GM21360 (cell line): Measurements from ENCODE around the gene IFT52.
"Not testable (repeated sequence)": the region's sequence is repeated elsewhere in the genome, so short reads cannot be mapped to it uniquely, and the experiment has no call there.

Experiments used
- ATAC-seq: cut with Tn5 transposase; IDR thresholded peaks from one replicate; pipeline ENCODE4 v1.9.1; 2021; ENCODE audit warnings: mild to moderate bottlenecking, moderate library complexity; ENCODE audit not compliant: unreplicated experiment

Gene IFT52

DNA sequence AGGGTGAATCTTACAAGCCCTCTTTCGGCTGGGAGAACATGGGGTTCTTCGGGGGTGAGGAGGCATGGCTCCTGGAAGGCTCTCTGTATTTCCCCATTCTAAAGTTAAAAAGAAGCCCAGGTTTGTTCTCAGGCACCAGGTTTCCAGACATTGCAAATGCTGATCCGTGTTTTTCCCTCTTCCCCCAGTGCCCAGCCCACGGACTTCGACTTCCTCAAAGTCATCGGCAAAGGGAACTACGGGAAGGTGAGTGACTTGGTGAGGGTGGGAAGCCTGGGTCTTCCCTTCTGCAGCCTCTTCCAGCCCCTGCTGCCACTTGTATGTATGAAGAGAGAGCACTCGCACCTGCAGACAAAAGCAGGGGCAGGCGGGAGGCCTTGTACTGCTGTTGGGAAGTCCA lies 23.3 kb upstream of the IFT52 start:
- no peak for ATAC-seq

DNA sequence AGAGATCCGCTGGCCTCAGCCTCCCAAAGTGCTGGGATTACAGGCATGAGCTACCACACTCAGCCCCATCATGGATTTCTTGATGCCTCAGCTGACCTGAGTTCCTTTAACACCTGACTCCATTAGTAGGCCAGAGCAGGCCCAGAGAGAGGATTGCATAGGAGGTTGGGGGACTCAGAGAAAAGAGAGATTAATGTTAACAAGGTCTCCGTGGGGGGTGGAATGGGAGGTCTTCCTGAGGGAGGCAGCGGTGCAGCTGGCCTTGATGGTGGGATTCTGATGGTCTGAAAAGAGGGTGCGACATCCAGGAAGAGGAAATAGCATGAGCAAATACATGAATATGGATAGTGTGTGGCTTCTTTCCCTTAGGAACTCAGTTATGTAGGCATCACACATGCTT lies 22.0 kb upstream of the IFT52 start:
- ATAC-seq = no peak

DNA sequence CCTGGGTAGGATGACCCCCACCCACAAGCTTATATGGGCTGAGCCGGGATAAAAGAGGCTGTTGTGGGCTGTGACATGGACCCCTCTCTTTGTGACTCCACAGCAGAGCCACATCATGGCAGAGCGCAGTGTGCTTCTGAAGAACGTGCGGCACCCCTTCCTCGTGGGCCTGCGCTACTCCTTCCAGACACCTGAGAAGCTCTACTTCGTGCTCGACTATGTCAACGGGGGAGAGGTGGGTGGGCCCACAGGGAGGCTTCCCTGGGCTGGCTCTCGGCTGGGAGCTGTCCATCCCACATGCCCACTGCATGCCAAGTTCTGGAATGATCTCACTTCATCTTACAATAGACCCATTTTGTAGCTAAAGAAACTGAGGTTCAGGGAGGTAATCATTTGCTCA lies 21.5 kb upstream of the IFT52 start:
- ATAC-seq = no peak

DNA sequence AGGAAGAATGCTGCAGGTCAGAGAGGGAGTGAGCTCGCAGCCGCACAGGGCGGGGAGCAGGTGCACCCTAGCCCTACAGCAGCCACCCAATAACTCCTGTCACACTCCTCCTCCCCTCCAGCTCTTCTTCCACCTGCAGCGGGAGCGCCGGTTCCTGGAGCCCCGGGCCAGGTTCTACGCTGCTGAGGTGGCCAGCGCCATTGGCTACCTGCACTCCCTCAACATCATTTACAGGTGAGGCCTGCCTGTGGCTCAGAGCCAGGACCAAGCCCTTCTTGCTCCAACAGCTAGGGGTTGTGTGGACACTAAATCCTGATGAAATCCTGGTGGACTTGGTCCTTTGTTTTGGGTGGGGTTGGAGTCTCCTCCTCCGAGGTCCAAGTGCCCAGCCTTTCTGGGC lies 20.2 kb upstream of the IFT52 start:
- no peak for ATAC-seq

DNA sequence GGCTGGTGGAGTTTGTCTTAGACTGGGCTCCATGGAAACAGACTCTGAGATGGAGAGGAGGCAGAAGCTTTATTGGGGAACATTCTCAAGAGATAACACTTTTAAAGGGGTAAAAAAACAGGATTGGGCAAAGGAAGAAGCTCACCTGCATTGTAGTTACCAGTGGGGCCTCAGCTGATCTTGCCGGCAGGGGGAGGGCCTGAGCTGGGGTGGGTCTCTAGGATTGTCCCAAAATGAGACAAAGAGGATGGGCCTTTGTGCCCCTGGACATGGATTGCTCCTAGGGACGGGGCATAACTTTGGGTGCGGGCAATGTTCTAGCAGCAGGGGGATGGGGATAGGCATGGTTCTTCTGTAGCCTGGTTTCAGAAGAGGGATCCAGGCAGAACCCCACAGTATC lies 19.4 kb upstream of the IFT52 start:
- ATAC-seq = no peak

DNA sequence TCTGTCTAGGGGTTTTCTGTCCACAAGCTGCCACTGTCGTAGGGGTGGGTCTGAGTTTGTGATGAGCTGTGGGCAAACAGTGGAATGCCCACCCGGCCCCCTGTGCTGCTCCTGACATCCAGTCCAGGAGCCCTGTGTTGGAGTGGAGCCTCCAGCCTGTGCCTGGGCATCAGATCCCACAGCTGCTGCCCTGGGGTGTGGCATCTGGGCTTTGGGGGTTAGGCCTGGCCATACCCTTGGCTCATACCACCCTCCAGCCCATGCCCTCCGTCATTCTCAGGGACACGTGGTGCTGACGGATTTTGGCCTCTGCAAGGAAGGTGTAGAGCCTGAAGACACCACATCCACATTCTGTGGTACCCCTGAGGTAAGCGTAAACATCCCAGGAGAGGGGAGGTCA lies 19.0 kb upstream of the IFT52 start:
- no peak for ATAC-seq

DNA sequence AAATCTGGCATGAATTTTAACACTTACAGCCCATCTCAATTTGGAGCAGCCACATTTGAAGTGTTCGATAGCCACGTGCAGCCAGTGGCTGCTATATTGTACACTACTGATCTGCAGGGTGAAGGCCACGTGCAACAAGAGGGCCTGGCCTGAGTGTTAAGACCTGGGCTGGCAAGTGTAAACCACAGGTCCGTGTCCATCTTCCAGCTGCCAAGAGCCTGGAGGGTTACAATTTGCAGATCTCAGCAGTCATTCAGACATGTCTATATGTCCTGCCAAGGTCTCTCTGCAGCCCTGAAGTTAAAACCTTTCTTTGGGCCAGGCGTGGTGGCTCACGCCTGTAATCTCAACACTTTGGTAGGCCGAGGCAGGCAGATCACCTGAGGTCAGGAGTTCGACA lies 17.8 kb upstream of the IFT52 start:
- ATAC-seq = no peak

DNA sequence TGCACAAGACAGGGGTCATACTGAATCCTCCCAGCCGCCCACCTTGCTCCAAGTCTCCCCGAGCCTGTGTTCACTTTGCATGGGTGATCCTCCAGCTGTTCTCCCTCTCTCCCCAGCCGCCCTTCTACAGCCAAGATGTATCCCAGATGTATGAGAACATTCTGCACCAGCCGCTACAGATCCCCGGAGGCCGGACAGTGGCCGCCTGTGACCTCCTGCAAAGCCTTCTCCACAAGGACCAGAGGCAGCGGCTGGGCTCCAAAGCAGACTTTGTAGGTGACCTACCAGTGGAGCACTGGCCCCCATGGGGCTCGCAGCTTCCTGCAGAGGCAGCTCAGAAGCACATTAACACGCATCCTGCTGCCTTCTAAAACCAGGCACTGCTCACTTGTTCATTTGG lies 14.6 kb upstream of the IFT52 start:
- ATAC-seq = no peak

DNA sequence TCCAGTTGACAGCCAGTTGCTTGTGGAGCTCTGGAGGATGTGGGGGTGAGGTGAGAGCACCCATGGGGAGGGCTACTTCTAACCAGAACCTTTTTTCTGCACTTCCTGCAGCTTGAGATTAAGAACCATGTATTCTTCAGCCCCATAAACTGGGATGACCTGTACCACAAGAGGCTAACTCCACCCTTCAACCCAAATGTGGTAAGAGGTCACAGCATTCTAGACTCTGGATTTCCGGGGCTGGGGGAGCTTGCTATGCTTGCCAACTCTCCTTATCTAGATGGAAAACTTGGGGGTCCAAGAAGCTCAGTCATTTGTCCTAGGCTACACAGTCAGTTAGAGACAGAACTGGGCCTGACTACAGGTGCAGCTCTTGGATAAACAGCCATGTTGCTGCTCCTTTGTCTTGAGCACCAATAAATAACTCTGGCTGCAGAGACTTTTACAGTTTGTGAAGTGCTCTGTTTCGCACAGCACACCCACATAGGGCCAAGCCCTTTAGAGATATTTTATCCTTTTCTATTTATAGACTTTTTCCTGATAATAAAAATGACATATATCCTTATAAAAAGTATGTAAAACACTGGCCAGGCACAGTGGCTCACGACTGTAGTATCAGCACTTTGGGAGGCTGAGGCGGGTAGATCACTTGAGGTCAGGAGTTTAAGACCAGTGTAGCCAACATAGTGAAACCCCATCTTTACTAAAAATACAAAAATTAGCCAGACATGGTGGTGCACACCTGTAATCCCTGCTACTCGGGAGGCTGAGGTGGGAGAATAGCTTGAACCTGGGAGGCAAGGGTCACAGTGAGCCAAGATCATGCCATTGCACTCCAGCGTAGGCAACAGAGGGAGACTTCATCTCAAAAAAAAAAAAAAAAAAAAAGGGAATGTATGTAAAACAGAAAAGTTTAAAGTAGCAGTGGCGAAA lies 10.6 kb upstream of the IFT52 start:
- ATAC-seq = no peak

DNA sequence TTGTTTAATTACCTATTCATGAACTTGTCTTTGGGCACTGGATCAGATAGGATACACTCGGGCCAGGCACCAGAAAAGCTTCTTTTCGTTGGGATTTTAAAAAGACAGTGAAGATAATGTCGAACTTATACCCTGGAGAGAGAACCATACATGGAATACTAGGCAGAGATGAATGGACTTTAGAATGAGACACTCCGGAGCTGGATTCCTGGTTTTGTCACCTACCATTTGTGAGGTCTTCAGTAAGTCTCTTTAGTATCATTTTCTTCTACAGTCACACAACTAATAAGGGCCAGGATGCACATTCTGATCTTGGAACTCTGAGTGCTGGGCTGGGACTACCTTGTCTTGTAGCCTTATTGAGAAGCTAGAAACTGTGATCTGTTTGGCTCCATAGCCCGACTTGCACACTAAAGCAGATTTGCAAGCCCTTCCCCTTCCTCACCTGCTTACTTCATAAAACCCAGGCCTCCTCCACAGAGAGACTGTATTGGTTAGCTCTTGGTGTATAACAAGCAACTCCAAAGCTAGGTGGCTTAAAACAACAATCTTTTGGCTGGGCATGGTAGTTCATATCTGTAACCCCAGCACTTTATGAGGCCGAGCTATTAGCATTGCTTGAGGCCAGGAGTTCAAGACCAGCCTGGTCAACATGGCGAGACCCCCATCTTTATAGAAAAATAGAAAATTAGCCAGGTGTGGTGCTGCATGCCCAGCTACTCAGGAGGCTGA lies 7.4 kb upstream of the IFT52 start:
- no peak for ATAC-seq

DNA sequence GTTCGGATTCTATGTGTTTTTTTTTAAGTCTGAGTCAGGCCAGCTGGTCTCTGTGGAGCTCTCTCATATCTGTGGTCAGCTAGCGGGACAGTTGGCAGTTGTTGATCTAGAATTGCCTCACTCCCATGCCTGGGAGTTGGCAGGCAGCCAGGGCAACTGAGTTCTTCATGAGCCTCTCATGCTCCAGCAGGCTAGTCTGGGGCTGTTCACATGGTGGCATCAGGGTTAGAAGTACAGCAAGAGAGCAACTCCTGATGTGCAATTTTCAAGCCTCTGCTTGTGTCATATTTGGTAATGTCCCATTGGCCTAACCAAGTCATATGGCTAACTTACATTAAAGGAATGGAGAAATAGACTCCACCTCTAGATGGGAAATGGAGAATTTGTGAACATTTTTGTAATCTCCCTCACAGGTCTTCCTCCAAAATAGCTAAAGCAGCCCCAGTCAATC lies 6.7 kb upstream of the IFT52 start:
- no peak for ATAC-seq

DNA sequence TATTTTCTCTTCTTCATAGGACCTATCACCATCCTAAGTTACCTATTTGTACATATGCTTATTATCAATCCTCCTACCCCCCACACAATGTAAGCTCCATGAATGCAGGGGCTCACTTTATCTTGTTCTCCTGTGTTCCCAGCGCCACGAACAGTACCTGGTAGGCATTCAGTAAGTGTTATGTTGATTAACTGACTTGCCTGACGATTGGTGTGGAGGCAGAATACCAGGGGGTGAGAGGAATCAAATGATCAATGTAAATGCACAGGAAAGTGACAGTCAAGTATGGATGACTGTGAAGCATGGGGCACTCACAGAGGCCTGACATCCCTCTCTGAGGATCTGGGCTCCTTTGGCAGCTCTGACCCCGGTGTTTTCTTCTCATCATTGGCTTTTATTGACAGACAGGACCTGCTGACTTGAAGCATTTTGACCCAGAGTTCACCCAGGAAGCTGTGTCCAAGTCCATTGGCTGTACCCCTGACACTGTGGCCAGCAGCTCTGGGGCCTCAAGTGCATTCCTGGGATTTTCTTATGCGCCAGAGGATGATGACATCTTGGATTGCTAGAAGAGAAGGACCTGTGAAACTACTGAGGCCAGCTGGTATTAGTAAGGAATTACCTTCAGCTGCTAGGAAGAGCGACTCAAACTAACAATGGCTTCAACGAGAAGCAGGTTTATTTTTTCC lies 6.1 kb upstream of the IFT52 start:
- ATAC-seq = no peak

DNA sequence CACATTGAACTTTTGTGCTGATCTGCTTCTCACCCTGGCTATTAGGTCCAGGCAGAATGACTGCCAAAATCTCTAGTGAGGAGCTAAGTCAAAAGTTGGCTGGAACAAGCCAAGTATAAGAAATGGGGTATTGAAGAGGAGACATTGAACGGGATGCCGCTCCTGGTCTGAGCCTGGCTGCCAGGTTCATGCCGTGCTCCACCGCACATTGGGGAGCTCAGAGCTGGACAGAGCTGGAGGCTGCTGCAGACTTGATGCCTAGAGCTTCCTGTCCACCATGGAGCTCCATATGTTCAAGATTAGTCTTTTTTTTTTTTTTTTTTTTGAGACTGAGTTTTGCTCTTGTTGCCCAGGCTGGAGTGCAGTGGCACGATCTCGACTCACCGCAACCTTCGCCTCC lies 4.1 kb upstream of the IFT52 start:
- ATAC-seq = no peak

DNA sequence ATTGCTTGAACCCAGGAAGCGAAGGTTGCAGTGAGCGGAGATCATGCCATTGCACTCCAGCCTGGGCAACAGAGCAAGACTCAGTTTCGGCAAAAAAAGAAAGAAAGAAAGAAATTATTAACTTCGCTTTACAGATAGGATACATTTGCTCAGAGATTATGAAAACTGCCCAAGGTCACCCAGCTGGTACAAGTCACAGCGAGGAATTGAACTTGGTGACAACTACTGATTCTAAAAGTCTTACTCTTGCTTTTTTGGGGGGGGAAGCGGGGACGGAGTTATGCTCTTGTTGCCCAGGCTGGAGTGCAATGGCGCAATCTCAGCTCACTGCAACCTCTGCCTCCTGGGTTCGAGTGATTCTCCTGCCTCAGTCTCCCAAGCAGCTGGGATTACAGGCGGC lies 2.2 kb upstream of the IFT52 start:
- not testable (repeated sequence) for ATAC-seq

DNA sequence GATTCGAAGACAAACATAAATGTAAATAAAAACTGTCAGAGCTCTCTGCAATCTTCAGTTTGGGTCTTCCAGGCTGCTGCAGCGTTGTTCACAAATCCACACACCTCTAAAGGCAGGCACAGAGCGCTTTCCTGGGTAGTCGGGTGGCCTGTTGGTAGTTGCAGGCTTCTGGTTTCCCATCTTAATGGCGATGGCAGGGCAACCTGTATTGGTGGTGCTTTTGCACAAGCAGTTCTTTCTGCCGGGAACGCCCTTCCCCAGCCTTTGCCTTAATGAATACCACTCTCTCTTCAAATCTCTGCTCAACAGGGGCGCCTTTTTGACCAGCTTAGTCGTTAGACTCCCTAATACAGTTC lies 723 bp upstream of the IFT52 start:
- ATAC-seq = no peak

DNA sequence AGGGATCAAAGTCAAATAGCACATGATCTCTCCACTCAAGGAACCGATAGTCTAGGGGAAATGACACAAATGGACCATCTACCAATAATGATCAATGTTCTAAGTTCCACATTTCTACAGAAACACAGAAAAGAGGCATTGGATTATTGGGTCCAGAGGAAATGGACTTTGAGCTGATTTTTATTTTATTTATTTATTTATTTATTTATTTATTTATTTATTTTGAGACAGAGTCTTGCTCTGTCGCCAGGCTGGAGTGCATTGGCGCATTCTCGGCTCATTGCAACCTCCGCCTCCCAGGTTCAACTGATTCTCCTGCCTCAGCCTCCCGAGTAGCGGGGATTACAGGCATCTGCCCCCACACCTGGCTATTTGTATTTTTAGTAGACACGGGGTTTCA lies 11.2 kb downstream of the IFT52 start:
- ATAC-seq = not testable (repeated sequence)

DNA sequence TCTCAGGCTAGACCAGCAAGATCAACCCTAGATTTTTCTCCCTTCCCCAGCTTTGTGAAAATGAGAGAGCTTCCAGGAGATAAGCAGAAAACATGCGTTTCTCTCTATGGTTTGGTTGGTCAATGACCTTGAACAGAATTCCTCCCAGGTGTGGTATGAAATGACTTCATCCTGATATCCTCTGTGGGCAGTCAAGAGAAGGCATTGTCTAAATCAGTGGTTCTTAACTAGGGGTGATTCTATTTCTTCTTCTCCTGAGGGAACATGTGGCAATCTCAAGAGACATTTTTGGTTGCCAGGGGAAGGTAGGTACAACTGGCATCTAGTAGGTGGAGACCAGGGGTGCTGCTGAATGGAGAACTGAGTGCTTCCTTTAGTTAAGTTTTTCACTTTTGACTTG lies 12.4 kb downstream of the IFT52 start:
- no peak for ATAC-seq

DNA sequence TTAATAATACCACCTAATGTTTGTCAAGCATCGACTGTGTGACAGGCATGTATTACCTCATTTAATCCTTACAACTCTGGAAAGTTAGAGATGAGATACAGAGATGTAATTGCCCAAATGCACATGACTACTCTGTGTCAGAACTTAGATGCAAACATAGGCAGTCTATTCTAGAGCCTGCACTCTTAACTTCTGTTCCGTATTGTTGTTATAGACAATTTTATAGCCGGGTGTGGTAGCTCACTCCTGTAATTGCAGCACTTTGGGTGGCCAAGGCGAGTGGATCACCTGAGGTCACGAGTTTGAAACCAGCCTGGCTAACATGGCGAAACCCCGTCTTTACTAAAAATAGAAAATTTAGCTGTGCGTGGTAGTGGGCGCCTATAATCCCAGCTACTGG lies 15.0 kb downstream of the IFT52 start:
- ATAC-seq = no peak

DNA sequence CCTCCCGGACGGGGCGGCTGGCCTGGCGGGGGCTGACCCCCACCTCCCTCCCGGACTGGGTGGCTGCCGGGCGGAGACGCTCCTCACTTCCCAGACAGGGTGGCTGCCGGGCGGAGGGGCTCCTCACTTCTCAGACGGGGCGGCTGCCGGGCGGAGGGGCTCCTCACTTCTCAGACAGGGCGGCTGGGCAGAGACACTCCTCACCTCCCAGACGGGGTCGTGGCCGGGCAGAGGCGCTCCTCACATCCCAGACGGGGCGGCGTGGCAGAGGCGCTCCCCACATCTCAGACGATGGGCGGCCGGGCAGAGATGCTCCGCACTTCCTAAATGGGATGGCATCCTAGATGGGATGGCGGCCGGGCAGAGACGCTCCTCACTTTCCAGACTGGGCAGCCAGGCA lies 16.5 kb downstream of the IFT52 start:
- not testable (repeated sequence) for ATAC-seq

DNA sequence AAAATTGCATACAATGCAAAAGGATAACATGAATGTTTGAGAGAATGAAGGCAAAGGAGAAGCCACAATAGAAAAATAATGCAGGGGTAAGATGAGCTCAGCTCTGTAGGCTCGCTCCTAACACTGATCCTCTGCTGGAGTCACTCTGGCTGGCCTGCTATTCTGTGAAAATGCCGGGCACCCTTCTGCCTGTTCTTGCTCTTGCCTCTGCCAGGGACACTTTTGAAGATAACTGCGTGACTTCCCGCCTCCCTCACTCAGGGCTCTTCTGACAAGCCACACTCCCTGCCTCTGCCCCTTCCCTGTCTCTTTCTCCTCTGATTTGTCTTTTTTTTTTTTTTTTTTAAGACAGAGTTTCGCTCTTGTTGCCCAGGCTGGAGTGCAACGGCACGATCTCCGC lies 40.9 kb downstream of the IFT52 start:
- no peak for ATAC-seq

DNA sequence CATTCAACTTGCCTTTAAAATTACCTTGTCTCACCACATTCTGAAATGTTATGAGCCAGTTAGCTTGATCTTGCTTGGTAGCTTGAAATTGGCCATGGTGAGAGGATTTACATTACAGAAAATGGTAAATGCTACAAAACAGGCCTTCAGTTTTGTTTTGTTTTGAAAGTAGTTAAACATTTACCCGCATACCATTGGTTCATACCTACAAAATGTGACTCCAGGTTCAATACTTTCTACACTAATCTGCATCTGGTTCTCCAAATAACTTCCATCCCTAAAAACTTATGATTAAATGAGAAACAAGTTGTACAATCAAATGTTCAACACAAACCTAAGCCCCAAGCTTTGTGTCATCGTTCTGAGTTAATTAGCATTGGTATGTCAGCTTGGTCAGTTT lies 45.7 kb downstream of the IFT52 start:
- no peak for ATAC-seq

DNA sequence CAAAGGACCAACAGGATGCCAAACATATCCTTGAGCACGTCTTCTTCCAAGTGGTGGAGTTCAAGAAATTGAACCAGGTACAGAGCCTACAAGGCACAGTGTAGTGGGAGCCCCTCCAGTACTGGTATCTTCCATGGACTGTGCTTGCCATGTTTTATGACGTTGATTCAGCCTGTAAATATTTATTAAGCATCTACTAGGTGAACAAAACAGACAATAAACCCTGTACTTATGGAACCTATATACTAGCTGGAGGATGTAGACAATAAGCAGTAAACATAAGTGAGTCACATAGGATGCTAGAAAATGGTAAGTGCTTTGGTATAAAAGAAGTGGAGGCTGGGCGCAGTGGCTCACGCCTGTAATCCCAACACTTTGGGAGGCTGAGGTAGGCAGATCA lies 51.8 kb downstream of the IFT52 start:
- ATAC-seq = no peak
